Duodenal mucosa (tissue), 2 donors: ENCODE data around the gene TREML2.

ENCODE experiments used
- H3K27ac ChIP-seq: one replicate; pipeline ENCODE4 v1.7.0; 2013; ENCODE audit warnings: low read depth, low read length
- H3K27me3 ChIP-seq, 2 donors: one replicate each; pipeline ENCODE4 v1.7.0; 2013; ENCODE audit warnings: low read length in 2 of 2, control low read depth in 1 of 2; ENCODE audit not compliant: insufficient read depth in 2 of 2, control insufficient read depth in 1 of 2
- H3K36me3 ChIP-seq, 2 donors: one replicate each; pipeline ENCODE4 v1.7.0; 2013; ENCODE audit warnings: low read length in 2 of 2, control low read depth in 1 of 2; ENCODE audit not compliant: insufficient read depth in 2 of 2, control insufficient read depth in 1 of 2
- H3K4me1 ChIP-seq, 2 donors: one replicate each; pipeline ENCODE4 v1.7.0; 2013; ENCODE audit warnings: low read length in 2 of 2, control low read depth in 1 of 2; ENCODE audit not compliant: insufficient read depth in 2 of 2, control insufficient read depth in 1 of 2
- H3K4me3 ChIP-seq, 2 donors: one replicate each; pipeline ENCODE4 v1.7.0; 2013; ENCODE audit warnings: low read length in 2 of 2, low read depth in 1 of 2
- H3K9ac ChIP-seq, 2 donors: one replicate each; pipeline ENCODE4 v1.7.0; 2013; ENCODE audit warnings: low read length in 2 of 2, low read depth in 1 of 2
- H3K9me3 ChIP-seq, 2 donors: one replicate each; pipeline ENCODE4 v1.7.0; 2013; ENCODE audit warnings: low read length in 2 of 2, control low read depth in 1 of 2; ENCODE audit not compliant: control insufficient read depth in 1 of 2

TREML2 gene

GRCh38 chr6:41164551-41165120, 36.3 kb downstream of the TREML2 start:
- H3K9ac ChIP-seq = no peak overlapping the region
- no peaks in the 10 kb centered on the region for H3K4me1 ChIP-seq
- no peaks in the 10 kb centered on the region for H3K9me3 ChIP-seq
- H3K36me3 ChIP-seq = no peaks in the 10 kb centered on the region
- peaks cover 0 to 4% of the 10 kb centered on the region in 2 donors for H3K27me3 ChIP-seq
- H3K27ac ChIP-seq = no peak overlapping the region
- H3K4me3 ChIP-seq = no peak overlapping the region

GRCh38 chr6:41163419-41163717, 37.6 kb downstream of the TREML2 start:
- Histone ChIP-seq H3K27ac (no peak overlapping the region), H3K36me3 (no peaks in the 10 kb centered on the region), H3K27me3 (peaks cover 0 to 4% of the 10 kb centered on the region in 2 donors), H3K4me3 (no peak overlapping the region), H3K9ac (no peak overlapping the region), H3K9me3 (no peaks in the 10 kb centered on the region), H3K4me1 (no peaks in the 10 kb centered on the region)

- Histone ChIP-seq H3K36me3 (no peaks in the 10 kb centered on the region), H3K4me1 (no peaks in the 10 kb centered on the region), H3K27ac (no peak within 1 kb of the TSS), H3K9ac (no peak within 1 kb of the TSS), H3K27me3 (peaks cover 0 to 4% of the 10 kb centered on the region in 2 donors), H3K4me3 (no peak within 1 kb of the TSS), H3K9me3 (no peaks in the 10 kb centered on the region)
Measured at GRCh38 chr6:41162687-41163418, 38.1 kb downstream of the TREML2 start, which contains the start of gene TREM2. TSS of gene TREM2 (minus strand) at chr6:41163116. CDS start at chr6:41163082, 34 bp downstream.

- Histone ChIP-seq H3K27ac (no peak overlapping the region), H3K4me1 (no peaks in the 10 kb centered on the region), H3K4me3 (no peak overlapping the region), H3K9ac (no peak overlapping the region), H3K27me3 (peaks cover 0 to 7% of the 10 kb centered on the region in 2 donors), H3K9me3 (no peaks in the 10 kb centered on the region), H3K36me3 (no peaks in the 10 kb centered on the region)
Measured at GRCh38 chr6:41161851-41162552, 38.9 kb downstream of the TREML2 start.

- no peaks in the 10 kb centered on the region for H3K9me3 ChIP-seq
- no peak overlapping the region for H3K9ac ChIP-seq
- no peak overlapping the region for H3K27ac ChIP-seq
- H3K27me3 ChIP-seq = peaks cover 0 to 5% of the 10 kb centered on the region in 2 donors
- no peak overlapping the region for H3K4me3 ChIP-seq
- H3K36me3 ChIP-seq = no peaks in the 10 kb centered on the region
- no peaks in the 10 kb centered on the region for H3K4me1 ChIP-seq
Measured at GRCh38 chr6:41161380-41161779, 39.6 kb downstream of the TREML2 start.

GRCh38 chr6:41160933-41161332, 40.0 kb downstream of the TREML2 start:
- no peaks in the 10 kb centered on the region for H3K9me3 ChIP-seq
- no peak overlapping the region for H3K4me3 ChIP-seq
- no peaks in the 10 kb centered on the region for H3K4me1 ChIP-seq
- H3K27ac ChIP-seq = no peak overlapping the region
- H3K27me3 ChIP-seq = peaks cover 0 to 5% of the 10 kb centered on the region in 2 donors
- H3K9ac ChIP-seq = no peak overlapping the region
- no peaks in the 10 kb centered on the region for H3K36me3 ChIP-seq

GRCh38 chr6:41159415-41160082, 41.4 kb downstream of the TREML2 start:
- H3K9ac ChIP-seq = no peak overlapping the region
- no peak overlapping the region for H3K27ac ChIP-seq
- H3K9me3 ChIP-seq = no peaks in the 10 kb centered on the region
- H3K27me3 ChIP-seq = peaks cover 0 to 5% of the 10 kb centered on the region in 2 donors
- no peaks in the 10 kb centered on the region for H3K36me3 ChIP-seq
- no peak overlapping the region for H3K4me3 ChIP-seq
- H3K4me1 ChIP-seq = no peaks in the 10 kb centered on the region

- Histone ChIP-seq H3K36me3 (no peaks in the 10 kb centered on the region), H3K4me3 (no peak overlapping the region), H3K4me1 (no peaks in the 10 kb centered on the region), H3K9ac (no peak overlapping the region), H3K9me3 (no peaks in the 10 kb centered on the region), H3K27me3 (peaks cover 0 to 5% of the 10 kb centered on the region in 2 donors), H3K27ac (no peak overlapping the region)
Measured at GRCh38 chr6:41157323-41157722, 43.6 kb downstream of the TREML2 start.

- Histone ChIP-seq H3K4me3 (no peak overlapping the region), H3K4me1 (no peaks in the 10 kb centered on the region), H3K36me3 (no peaks in the 10 kb centered on the region), H3K9me3 (no peaks in the 10 kb centered on the region), H3K9ac (no peak overlapping the region), H3K27ac (no peak overlapping the region), H3K27me3 (peaks cover 0 to 5% of the 10 kb centered on the region in 2 donors)
Measured at GRCh38 chr6:41156771-41157170, 44.2 kb downstream of the TREML2 start.

GRCh38 chr6:41156001-41156400, 44.9 kb downstream of the TREML2 start:
- no peak overlapping the region for H3K27ac ChIP-seq
- peaks cover 0 to 5% of the 10 kb centered on the region in 2 donors for H3K27me3 ChIP-seq
- no peaks in the 10 kb centered on the region for H3K9me3 ChIP-seq
- no peaks in the 10 kb centered on the region for H3K36me3 ChIP-seq
- no peak overlapping the region for H3K9ac ChIP-seq
- no peak overlapping the region for H3K4me3 ChIP-seq
- H3K4me1 ChIP-seq = no peaks in the 10 kb centered on the region
